ENCODE data around the gene ANKRD52. TPM values are rescaled to one million over a fixed set of nuclear protein-coding genes. Genes with fewer than 3 reads are reported as not detected.

Gene ANKRD52
- total RNA-seq, 4 donors from 2014 or later, result 20.3 to 33.6 (median 24.6) TPM

DNA sequence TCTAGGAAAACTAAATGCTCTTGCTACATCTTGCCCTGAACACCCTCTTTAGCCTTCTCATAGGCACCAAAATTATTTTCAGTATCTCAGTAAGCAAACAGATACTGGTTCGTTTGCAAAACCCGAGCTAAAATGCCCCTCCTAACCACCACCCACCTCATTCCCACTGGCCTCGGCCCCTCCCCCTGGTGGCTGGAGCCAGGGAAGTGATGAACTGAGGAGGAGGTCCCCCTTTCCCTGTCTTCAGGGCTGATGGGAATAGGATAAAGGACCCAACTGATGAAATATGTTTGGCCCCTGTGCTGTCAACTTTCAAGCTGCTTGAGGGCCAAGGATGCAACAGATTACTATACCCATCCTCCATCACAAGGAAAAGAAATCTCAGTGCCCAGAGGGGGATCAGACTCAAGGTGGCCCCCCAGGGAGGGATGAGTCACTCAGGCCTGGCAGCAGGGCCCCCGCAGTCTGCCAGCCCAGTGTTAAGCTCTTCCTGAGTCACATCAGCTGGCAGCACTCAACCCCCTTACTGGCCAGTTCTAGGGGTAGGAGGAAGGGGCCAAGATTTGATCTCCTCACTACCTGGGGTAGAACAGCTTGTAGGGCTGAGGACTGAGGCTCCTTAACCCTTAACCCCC is 1.7 kb downstream of the ANKRD52 start:
- H3K4me3 ChIP-seq, result peak overlapping the region; percentile 79
- no peak overlapping the region for H3K27ac ChIP-seq

DNA sequence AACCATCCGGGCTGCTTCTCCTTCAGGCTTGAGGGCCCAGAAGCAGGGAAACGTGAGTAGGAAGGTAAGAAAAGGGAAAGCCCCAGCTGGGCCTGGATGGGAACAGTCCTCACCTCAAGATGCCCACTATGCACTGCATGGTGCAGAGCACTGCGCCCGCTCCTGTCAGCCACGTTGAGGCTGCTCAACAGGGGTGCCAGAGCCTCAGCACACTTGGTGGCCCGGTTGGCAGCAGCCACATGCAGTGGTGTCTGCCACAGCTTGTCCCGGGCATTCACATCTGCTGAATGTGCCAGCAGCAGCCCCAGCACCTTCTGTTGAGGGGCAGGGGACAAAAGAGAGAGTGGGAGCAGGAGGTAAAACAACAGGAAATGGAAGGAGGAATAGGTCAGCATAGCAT is 2.5 kb downstream of the ANKRD52 start:
- H3K9me3 ChIP-seq, result no peaks in the 10 kb centered on the region
- DNase-seq (ENCODE audit: low spot score in 2 of 2), result no peak
- H3K27ac ChIP-seq, result no peak overlapping the region
- H3K27me3 ChIP-seq, result no peaks in the 10 kb centered on the region
- TF ChIP-seq CTCF (IDR thresholded peaks at IDR 0.05) (no peak), POLR2A (IDR thresholded peaks at IDR 0.05) (no peak), POLR2AphosphoS5 (IDR thresholded peaks at IDR 0.05) (no peak), EP300 (IDR thresholded peaks at IDR 0.05) (no peak)
- peaks cover 55% of the 10 kb centered on the region for H3K36me3 ChIP-seq
- H3K4me3 ChIP-seq, result no peak overlapping the region
- WGBS, result 74% methylated on average over 7 of the region's 7 CpGs
- peaks cover 28% of the 10 kb centered on the region for H3K4me1 ChIP-seq

More for the DNA sequence above, 1.7 kb downstream of the ANKRD52 start:
- Histone ChIP-seq H3K36me3 (peaks cover 47% of the 10 kb centered on the region), H3K27me3 (no peaks in the 10 kb centered on the region), H3K4me1 (peaks cover 29% of the 10 kb centered on the region), H3K9me3 (no peaks in the 10 kb centered on the region)
- 47% methylated on average over 3 of the region's 4 CpGs for WGBS
- DNase-seq (ENCODE audit: low spot score in 2 of 2), result no peak
- TF ChIP-seq POLR2A (IDR thresholded peaks at IDR 0.05) (no peak), CTCF (IDR thresholded peaks at IDR 0.05) (no peak), EP300 (IDR thresholded peaks at IDR 0.05) (no peak), POLR2AphosphoS5 (IDR thresholded peaks at IDR 0.05) (no peak)

DNA sequence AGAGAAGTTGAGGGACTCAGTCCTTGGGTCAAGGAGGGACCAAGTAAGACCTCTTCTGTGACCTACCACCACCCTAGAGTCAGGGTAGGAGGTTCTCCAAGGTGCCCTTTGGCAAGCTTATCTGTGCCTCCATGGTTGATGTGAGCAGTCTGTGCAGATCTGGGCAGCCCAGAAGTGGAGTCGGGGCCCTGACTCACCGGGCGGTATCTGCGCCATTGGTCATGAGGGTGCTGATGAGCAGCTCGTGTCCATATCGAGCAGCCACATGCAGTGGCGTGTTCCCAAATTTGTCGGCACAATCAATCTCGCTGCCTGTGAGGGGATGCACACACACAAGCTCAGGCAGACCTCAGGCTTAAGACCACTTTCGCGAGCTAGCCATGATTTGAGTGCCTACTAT is 5.1 kb downstream of the ANKRD52 start:
- Histone ChIP-seq H3K36me3 (peaks cover 80% of the 10 kb centered on the region), H3K27me3 (no peaks in the 10 kb centered on the region)
- TF ChIP-seq POLR2AphosphoS5 (IDR thresholded peaks at IDR 0.05) (no peak), POLR2A (IDR thresholded peaks at IDR 0.05) (no peak), CTCF (IDR thresholded peaks at IDR 0.05) (no peak), EP300 (IDR thresholded peaks at IDR 0.05) (no peak)

GRCh38 chr12:56252649-56253048 is 5.5 kb downstream of the ANKRD52 start:
- H3K27me3 ChIP-seq, result no peaks in the 10 kb centered on the region
- peaks cover 17% of the 10 kb centered on the region for H3K4me1 ChIP-seq
- no peaks in the 10 kb centered on the region for H3K9me3 ChIP-seq
- WGBS, result 94% methylated on average over 3 of the region's 3 CpGs
- no peak overlapping the region for H3K27ac ChIP-seq
- peaks cover 85% of the 10 kb centered on the region for H3K36me3 ChIP-seq
- TF ChIP-seq POLR2AphosphoS5 (IDR thresholded peaks at IDR 0.05), result no peak
- no peak for TF ChIP-seq EP300 (IDR thresholded peaks at IDR 0.05)
- DNase-seq (ENCODE audit: low spot score in 2 of 2), result no peak
- no peak overlapping the region for H3K4me3 ChIP-seq

More for the DNA sequence above, 5.1 kb downstream of the ANKRD52 start:
- Histone ChIP-seq H3K4me1 (peaks cover 18% of the 10 kb centered on the region), H3K27ac (no peak overlapping the region), H3K9me3 (no peaks in the 10 kb centered on the region), H3K4me3 (no peak overlapping the region)
- no peak for DNase-seq (ENCODE audit: low spot score in 2 of 2)
- WGBS, result 93% methylated on average over 3 of the region's 11 CpGs

- Histone ChIP-seq H3K4me3 (no peak overlapping the region), H3K27ac (no peak overlapping the region), H3K27me3 (no peaks in the 10 kb centered on the region), H3K36me3 (peaks cover 98% of the 10 kb centered on the region), H3K9me3 (no peaks in the 10 kb centered on the region), H3K4me1 (no peaks in the 10 kb centered on the region)
- DNase-seq (ENCODE audit: low spot score in 2 of 2), result no peak
- WGBS, result 96% methylated on average over 8 of the region's 8 CpGs
- no peak for TF ChIP-seq POLR2A (IDR thresholded peaks at IDR 0.05)
- no peak for TF ChIP-seq CTCF (IDR thresholded peaks at IDR 0.05)
- no peak for TF ChIP-seq EP300 (IDR thresholded peaks at IDR 0.05)
Observed at GRCh38 chr12:56248711-56249110, 9.5 kb downstream of the ANKRD52 start.

DNA sequence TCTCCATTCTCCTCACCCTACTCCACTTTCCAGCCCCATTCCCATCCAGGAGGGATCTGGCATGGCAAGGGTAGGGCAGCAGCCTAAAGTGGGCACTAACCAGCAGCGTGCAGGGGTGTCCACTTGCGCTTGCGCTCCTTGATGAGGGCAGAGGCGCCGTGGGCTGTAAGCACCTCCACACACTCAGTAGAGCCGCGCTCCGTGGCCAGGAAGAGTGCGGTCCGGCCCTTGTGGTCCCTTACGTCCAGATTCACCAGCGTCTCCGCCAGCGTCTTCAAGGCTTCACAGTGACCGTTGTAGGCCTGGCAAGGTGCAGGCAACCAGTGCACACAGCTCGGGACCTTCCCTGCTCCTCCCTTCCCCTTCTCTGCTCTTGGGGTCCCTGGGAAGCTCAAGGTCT is 10.3 kb downstream of the ANKRD52 start:
- Histone ChIP-seq H3K27ac (no peak overlapping the region), H3K9me3 (no peaks in the 10 kb centered on the region), H3K4me1 (no peaks in the 10 kb centered on the region), H3K36me3 (peaks cover 98% of the 10 kb centered on the region), H3K27me3 (no peaks in the 10 kb centered on the region), H3K4me3 (no peak overlapping the region)
- no peak for TF ChIP-seq CTCF (IDR thresholded peaks at IDR 0.05)
- no peak for TF ChIP-seq EP300 (IDR thresholded peaks at IDR 0.05)
- TF ChIP-seq POLR2AphosphoS5 (IDR thresholded peaks at IDR 0.05), result no peak
- TF ChIP-seq POLR2A (IDR thresholded peaks at IDR 0.05), result no peak
- DNase-seq (ENCODE audit: low spot score in 2 of 2), result no peak
- WGBS, result 88% methylated on average over 10 of the region's 16 CpGs

All from suprapubic skin (tissue), 4 donors.